K562 (cell line): ENCODE results near the gene SLC14A1. TPM values are rescaled to one million over a fixed set of nuclear protein-coding genes. Genes with fewer than 3 reads are reported as not detected.

Source experiments
- ATAC-seq: fragments of 200-7000 bp; cut with Tn5 transposase; 3 replicates; pipeline ENCODE4 v1.9.1; 2020; ENCODE audit warnings: moderate library complexity
- BruUV-seq: library from RNA; stranded (reverse); fragments of 400-500 nt; replicated peaks from 2 replicates; lab custom pipeline; 2021; lab: Mats Ljungman, UMichigan
- CTCF ChIA-PET: fragments of 300-600 bp; formaldehyde crosslinking; extraction: SDS; loops from one replicate; lab custom pipeline; 2021; ENCODE audit warnings: low intra/inter-chr PET ratio; lab: Yijun Ruan, JAX
- POLR2A ChIA-PET: fragments of 300-600, 350-650 bp; sonication (Branson Sonifier 250); formaldehyde crosslinking; extraction: SDS; loops from one replicate; lab custom pipeline; 2021; ENCODE audit warnings: antibody characterized with exemption, inconsistent platforms; lab: Yijun Ruan, JAX
- DNase-seq, 4 experiments: peaks; one replicate each; pipeline versions ENCODE4 v3.0.0 to v3.0.0-alpha.2; 2011 to 2018; ENCODE audit warnings: low spot score in 3 of 4, mixed read lengths in 3 of 4; ENCODE audit errors: extremely low read depth in 1 of 4
- FAIRE-seq: peaks from 2 replicates; lab custom pipeline; 2011; peaks lifted over from hg19 to GRCh38; lab: Jason Lieb, UNC
- H2AFZ ChIP-seq: 2 replicates; pipeline ENCODE4 v1.6.0; 2011; ENCODE audit warnings: low read depth, low read length, control low read depth, inconsistent platforms
- H3K27ac ChIP-seq: fragments of 200-600 bp; 3 replicates; pipeline ENCODE4 v1.8.0; 2011; ENCODE audit warnings: low read depth, mild to moderate bottlenecking, control low read depth, inconsistent platforms, low read length, moderate library complexity, mixed read lengths; ENCODE audit errors: extremely low read depth
- H3K27me3 ChIP-seq, 2 experiments: fragments of 300-600 bp in 1 of 2; 2 replicates in 1 of 2; 3 replicates in 1 of 2; pipeline versions ENCODE4 v1.6.0 to v1.8.0; 2011; ENCODE audit warnings: inconsistent platforms in 2 of 2, low read length in 2 of 2, mild to moderate bottlenecking in 1 of 2, mixed read lengths in 1 of 2, moderate library complexity in 1 of 2; ENCODE audit not compliant: control insufficient read depth in 2 of 2, insufficient read depth in 2 of 2
- H3K36me3 ChIP-seq: fragments of 300-600 bp; 3 replicates; pipeline ENCODE4 v1.8.0; 2011; ENCODE audit warnings: mild to moderate bottlenecking, low read length, inconsistent platforms; ENCODE audit not compliant: control insufficient read depth, insufficient read depth
- H3K4me1 ChIP-seq, 2 experiments: fragments of 200-600 bp in 1 of 2; replicated peaks in 1 of 2; 2 replicates in 1 of 2; 3 replicates in 1 of 2; pipeline versions ENCODE4 v1.5.1 to v1.8.0; 2011; ENCODE audit warnings: inconsistent platforms in 2 of 2, low read length in 2 of 2, mild to moderate bottlenecking in 1 of 2, mixed read lengths in 1 of 2, moderate library complexity in 1 of 2; ENCODE audit not compliant: control insufficient read depth in 2 of 2, insufficient read depth in 2 of 2
- H3K4me2 ChIP-seq: 2 replicates; pipeline ENCODE4 v1.6.1; 2011; ENCODE audit warnings: low read length, control low read depth, inconsistent platforms, mixed read lengths; ENCODE audit not compliant: insufficient read depth
- H3K4me3 ChIP-seq: fragments of 200-600 bp; sonication (generic), shearing (Covaris generic); 2 replicates; pipeline ENCODE4 v1.5.1; 2016; ENCODE audit warnings: control low read depth, inconsistent platforms
- H3K79me2 ChIP-seq: fragments of 200-600 bp; 3 replicates; pipeline ENCODE4 v1.8.0; 2011; ENCODE audit warnings: low read length, inconsistent platforms; ENCODE audit not compliant: control insufficient read depth, insufficient read depth
- H3K9ac ChIP-seq, 2 experiments: 2 replicates each; pipeline versions ENCODE4 v1.6.0 to v1.6.1; 2011; ENCODE audit warnings: low read depth in 2 of 2, low read length in 2 of 2, control low read depth in 1 of 2, inconsistent platforms in 1 of 2, mild to moderate bottlenecking in 1 of 2, mixed read lengths in 1 of 2; ENCODE audit not compliant: insufficient read depth in 1 of 2
- H3K9me1 ChIP-seq: one replicate; pipeline ENCODE4 v1.6.0; 2011; ENCODE audit warnings: inconsistent platforms, mild to moderate bottlenecking, low read length, moderate library complexity; ENCODE audit not compliant: control insufficient read depth, insufficient read depth
- H3K9me3 ChIP-seq: replicated peaks from 2 replicates; pipeline ENCODE4 v1.5.1; 2011; ENCODE audit warnings: low read depth, low read length, inconsistent platforms; ENCODE audit not compliant: control insufficient read depth, insufficient read depth
- H4K20me1 ChIP-seq: replicated peaks from 2 replicates; pipeline ENCODE4 v1.6.1; 2011; ENCODE audit warnings: low read length, inconsistent platforms, mixed read lengths; ENCODE audit not compliant: control insufficient read depth, insufficient read depth
- NFE2 ChIP-seq: IDR thresholded peaks from 2 replicates; pipeline ENCODE4 v1.6.1; 2014; ENCODE audit warnings: antibody characterized with exemption, low read depth
- NFIX ChIP-seq: fragments of 250-450 bp; sonication (Bioruptor Pico); IDR thresholded peaks from 2 replicates; pipeline ENCODE4 v1.4.0; 2020; ENCODE audit warnings: low read depth, mild to moderate bottlenecking, moderate library complexity
- NR4A1 ChIP-seq, 2 experiments: fragments of 250-450 bp in 1 of 2; fragments of 450-650 bp in 1 of 2; sonication (Bioruptor Pico) in 1 of 2; IDR thresholded peaks; 2 replicates each; pipeline versions ENCODE4 v1.4.0 to v1.6.1; 2016 to 2020; ENCODE audit warnings: mild to moderate bottlenecking in 2 of 2, missing compliant biosample characterization in 1 of 2, missing genetic modification characterization in 1 of 2, moderate library complexity in 1 of 2
- NUFIP1 ChIP-seq: fragments of 450-650 bp; IDR thresholded peaks from 2 replicates; pipeline ENCODE4 v1.6.1; 2018; ENCODE audit not compliant: partially characterized antibody
- PKNOX1 ChIP-seq: fragments of 450-650 bp; IDR thresholded peaks from 2 replicates; pipeline ENCODE4 v1.6.1; 2016
- POLR2H ChIP-seq: IDR thresholded peaks from 2 replicates; pipeline ENCODE4 v1.6.1; 2016; ENCODE audit warnings: missing genetic modification characterization, low read depth, mild to moderate bottlenecking, control low read depth, missing compliant biosample characterization, moderate library complexity
- SETDB1 ChIP-seq: IDR thresholded peaks from one replicate; pipeline ENCODE4 v1.6.1; 2012; ENCODE audit warnings: low read length, control low read depth, inconsistent platforms
- SRSF1 ChIP-seq: fragments of 200-400 bp; formaldehyde crosslinking; IDR thresholded peaks from 2 replicates; pipeline ENCODE4 v1.6.1; 2017; ENCODE audit warnings: mild to moderate bottlenecking, low read depth, low read length, moderate library complexity
- ZBTB2 ChIP-seq: fragments of 450-650 bp; IDR thresholded peaks from 2 replicates; pipeline ENCODE4 v1.6.1; 2016; ENCODE audit warnings: antibody characterized with exemption
- ZNF12 ChIP-seq: sonication (generic); formaldehyde crosslinking; IDR thresholded peaks from 2 replicates; pipeline ENCODE4 v1.4.0; 2020; ENCODE audit warnings: mild to moderate bottlenecking, missing genetic modification reagents
- WGBS: fragments of 100-300 bp; shearing (Covaris generic); methylation state at CpG from one replicate; pipeline ENCODE4 v1.1.6; 2016; ENCODE audit warnings: low coverage, mixed read lengths; ENCODE audit not compliant: insufficient coverage; ENCODE audit errors: missing lambda C conversion rate; 5-methylcytosine and 5-hydroxymethylcytosine counted together
- in situ Hi-C: fragments of 300-500 bp; cut with MboI; formaldehyde crosslinking; loops from 4 replicates; pipeline ENCODE4 v1.15.0; 2018; ENCODE audit warnings: inconsistent platforms, mixed read lengths
- intact Hi-C: fragments of 100-400 bp; cut with micrococcal nuclease; formaldehyde crosslinking; loops from 2 replicates; pipeline ENCODE4 v1.14.2; 2022
- polyA plus RNA-seq, 8 experiments: library from polyadenylated mRNA; depleted of rRNA in 4 of 8; stranded (reverse) in 5 of 8; unstranded in 3 of 8; fragments of >200 nt; fragmentation: Nextera tagmentation in 2 of 8; fragmentation: Illumina TruSeq in 1 of 8; extraction: Ambion mirVana in 2 of 8; extraction: Trizol in 1 of 8; gene quantifications; 2 replicates each; pipeline versions ENCODE4 v1.2.1 to v1.2.3, GENCODE V29; 2011 to 2014; ENCODE audit warnings: inconsistent platforms in 1 of 8, missing spikeins in 1 of 8
- total RNA-seq, 7 experiments: library from RNA; depleted of rRNA in 6 of 7; stranded (reverse); fragments of >200 nt in 6 of 7; fragmentation: Illumina TruSeq in 2 of 7; extraction: Trizol in 2 of 7; gene quantifications; 2 replicates each; pipeline versions ENCODE4 v1.2.1 to v1.2.3, GENCODE V29; 2011 to 2021; ENCODE audit warnings: low replicate concordance in 1 of 7
- TF ChIP-seq, protein P1 (sequence below): fragments of 200-800 bp; sonication (Bioruptor generic); IDR thresholded peaks from 2 replicates; pipeline ENCODE4 v1.6.1; 2017; ENCODE audit warnings: missing genetic modification characterization, missing compliant biosample characterization
- TF ChIP-seq, protein P2 (sequence below): fragments of 200-800 bp; sonication (Bioruptor generic); IDR thresholded peaks from 2 replicates; pipeline ENCODE4 v1.6.1; 2016; ENCODE audit warnings: missing genetic modification characterization, missing compliant biosample characterization

The SLC14A1 gene
- total and polyA plus RNA-seq, 9 of the 15 experiments (the other 6 are each of a cell fraction or from before 2014, with no cell fraction given) = 0.14 to 0.40 (median 0.20) TPM; not detected in 6

DNA sequence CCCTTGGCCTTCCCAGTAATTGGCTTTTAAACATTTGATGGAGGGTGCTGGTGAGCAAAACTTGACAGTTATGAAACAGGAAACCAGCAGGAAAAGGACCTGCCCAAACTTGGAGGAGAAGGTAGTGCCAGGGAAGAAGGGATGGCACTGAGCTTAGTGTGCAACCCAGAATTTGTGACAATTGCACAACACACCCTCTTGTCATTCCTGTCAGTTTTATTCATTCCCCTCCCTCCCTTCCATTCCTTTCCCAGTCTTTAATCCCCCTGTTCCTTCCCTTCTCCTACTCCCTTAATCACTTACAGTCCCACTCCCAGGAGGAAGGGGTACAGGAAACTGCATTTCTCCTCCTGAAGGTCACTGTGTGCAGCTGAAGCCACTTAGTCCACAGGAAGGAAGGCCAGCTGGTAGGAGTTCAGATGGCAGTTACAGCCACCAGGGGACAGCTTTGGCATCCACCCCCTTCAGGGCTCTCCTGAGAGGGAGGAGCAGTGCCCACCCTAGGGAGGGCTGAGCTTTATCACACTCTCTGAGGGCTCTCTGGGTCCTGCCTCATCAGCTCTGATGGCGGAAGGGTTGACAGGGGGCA, 77.5 kb downstream of the SLC14A1 start:
- no peak overlapping the region for H3K9ac ChIP-seq
- ChIA-PET POLR2A (no interaction called here), CTCF (no interaction called here)
- in situ Hi-C loops (no loop called here), intact Hi-C loops (no loop called here)
- H3K4me1 ChIP-seq = no peaks in the 10 kb centered on the region
- no peak overlapping the region for H3K4me2 ChIP-seq
- WGBS = 9% methylated on average over 1 of the region's 1 CpG
- DNase-seq (no peak), ATAC-seq (no peak), FAIRE-seq (no peak)
- H3K4me3 ChIP-seq = no peak overlapping the region
- H3K9me3 ChIP-seq = no peaks in the 10 kb centered on the region
- no peaks in the 10 kb centered on the region for H3K79me2 ChIP-seq
- no peaks in the 10 kb centered on the region; a peak in 1 of 5 replicates for H3K27me3 ChIP-seq
- H3K36me3 ChIP-seq = no peaks in the 10 kb centered on the region
- H3K9me1 ChIP-seq = no peaks in the 10 kb centered on the region
- no peak overlapping the region for H2AFZ ChIP-seq
- no peaks in the 10 kb centered on the region for H4K20me1 ChIP-seq
- BruUV-seq = no TSS peak
- no peak overlapping the region for H3K27ac ChIP-seq
- TF ChIP-seq NFE2 (no peak), NUFIP1 (no peak), PKNOX1 (no peak), NFIX (CRISPR knock-in tag) (no peak), NR4A1 (CRISPR knock-in tag; IDR thresholded peaks at IDR 0.05) (no peak), NR4A1 (tag; IDR thresholded peaks at IDR 0.05) (no peak), SETDB1 (no peak), ZBTB2 (no peak), POLR2H (tag) (no peak), ZNF12 (CRISPR knock-in tag) (no peak), SRSF1 (no peak)
- TF ChIP-seq, protein P1, sequence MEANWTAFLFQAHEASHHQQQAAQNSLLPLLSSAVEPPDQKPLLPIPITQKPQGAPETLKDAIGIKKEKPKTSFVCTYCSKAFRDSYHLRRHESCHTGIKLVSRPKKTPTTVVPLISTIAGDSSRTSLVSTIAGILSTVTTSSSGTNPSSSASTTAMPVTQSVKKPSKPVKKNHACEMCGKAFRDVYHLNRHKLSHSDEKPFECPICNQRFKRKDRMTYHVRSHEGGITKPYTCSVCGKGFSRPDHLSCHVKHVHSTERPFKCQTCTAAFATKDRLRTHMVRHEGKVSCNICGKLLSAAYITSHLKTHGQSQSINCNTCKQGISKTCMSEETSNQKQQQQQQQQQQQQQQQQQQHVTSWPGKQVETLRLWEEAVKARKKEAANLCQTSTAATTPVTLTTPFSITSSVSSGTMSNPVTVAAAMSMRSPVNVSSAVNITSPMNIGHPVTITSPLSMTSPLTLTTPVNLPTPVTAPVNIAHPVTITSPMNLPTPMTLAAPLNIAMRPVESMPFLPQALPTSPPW = no peak
- TF ChIP-seq, protein P2, sequence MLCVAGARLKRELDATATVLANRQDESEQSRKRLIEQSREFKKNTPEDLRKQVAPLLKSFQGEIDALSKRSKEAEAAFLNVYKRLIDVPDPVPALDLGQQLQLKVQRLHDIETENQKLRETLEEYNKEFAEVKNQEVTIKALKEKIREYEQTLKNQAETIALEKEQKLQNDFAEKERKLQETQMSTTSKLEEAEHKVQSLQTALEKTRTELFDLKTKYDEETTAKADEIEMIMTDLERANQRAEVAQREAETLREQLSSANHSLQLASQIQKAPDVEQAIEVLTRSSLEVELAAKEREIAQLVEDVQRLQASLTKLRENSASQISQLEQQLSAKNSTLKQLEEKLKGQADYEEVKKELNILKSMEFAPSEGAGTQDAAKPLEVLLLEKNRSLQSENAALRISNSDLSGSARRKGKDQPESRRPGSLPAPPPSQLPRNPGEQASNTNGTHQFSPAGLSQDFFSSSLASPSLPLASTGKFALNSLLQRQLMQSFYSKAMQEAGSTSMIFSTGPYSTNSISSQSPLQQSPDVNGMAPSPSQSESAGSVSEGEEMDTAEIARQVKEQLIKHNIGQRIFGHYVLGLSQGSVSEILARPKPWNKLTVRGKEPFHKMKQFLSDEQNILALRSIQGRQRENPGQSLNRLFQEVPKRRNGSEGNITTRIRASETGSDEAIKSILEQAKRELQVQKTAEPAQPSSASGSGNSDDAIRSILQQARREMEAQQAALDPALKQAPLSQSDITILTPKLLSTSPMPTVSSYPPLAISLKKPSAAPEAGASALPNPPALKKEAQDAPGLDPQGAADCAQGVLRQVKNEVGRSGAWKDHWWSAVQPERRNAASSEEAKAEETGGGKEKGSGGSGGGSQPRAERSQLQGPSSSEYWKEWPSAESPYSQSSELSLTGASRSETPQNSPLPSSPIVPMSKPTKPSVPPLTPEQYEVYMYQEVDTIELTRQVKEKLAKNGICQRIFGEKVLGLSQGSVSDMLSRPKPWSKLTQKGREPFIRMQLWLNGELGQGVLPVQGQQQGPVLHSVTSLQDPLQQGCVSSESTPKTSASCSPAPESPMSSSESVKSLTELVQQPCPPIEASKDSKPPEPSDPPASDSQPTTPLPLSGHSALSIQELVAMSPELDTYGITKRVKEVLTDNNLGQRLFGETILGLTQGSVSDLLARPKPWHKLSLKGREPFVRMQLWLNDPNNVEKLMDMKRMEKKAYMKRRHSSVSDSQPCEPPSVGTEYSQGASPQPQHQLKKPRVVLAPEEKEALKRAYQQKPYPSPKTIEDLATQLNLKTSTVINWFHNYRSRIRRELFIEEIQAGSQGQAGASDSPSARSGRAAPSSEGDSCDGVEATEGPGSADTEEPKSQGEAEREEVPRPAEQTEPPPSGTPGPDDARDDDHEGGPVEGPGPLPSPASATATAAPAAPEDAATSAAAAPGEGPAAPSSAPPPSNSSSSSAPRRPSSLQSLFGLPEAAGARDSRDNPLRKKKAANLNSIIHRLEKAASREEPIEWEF (CRISPR knock-in tag) = no peak
